Stimulated activated naive CD8-positive, alpha-beta T cell treated with anti-CD3 and anti-CD28 coated beads, Interleukin-15, Interleukin-2, amounts not matched to agents 100 U/mL and 50 U/mL, for 24 hours (primary cell): Measurements from ENCODE around the gene STT3A.

Source experiments
- ATAC-seq: fragments of 150-1000 bp; cut with Tn5 transposase; one replicate; pipeline ENCODE4 v1.10.0; 2021
- DNase-seq: peaks from one replicate; pipeline ENCODE4 v3.0.0; 2021

Gene STT3A

DNA sequence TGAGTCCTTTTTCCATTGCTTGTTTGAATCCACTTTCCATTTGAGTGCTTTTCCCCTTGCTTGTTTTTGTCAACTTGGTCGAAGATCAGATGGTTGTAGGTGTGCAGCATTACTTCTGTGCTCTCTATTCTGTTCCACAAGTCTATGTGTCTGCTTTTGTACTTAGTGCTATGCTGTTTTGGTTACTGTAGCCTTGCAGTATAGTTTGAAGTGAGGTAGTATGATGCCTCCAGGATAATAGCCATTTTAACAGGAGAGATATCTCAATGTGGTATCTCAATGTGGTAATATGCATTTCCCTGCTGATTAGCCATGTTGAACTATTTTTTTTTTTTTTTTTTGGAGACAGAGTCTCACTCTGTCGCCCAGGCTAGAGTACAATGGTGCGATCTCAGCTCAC, 71.3 kb downstream of the STT3A start:
- DNase-seq = no peak
- no peak for ATAC-seq

DNA sequence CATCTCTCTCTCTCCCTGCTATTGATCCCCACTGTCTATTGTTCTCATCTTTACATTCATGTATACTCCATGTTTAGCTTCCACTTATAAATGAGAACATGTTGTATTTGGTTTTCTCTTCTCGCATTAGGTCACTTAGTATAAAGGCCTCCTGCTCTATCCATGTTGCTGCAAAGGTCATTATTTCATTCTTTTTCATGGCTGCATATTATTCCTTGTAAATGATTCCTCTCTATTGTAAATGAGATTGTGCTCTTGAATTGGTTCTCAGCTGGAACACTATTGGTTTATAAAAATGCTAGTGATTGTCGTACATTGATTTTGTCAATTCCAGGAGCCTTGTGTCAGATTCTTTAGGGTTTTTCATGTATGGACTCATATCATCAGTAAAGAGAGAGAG, 74.5 kb downstream of the STT3A start:
- ATAC-seq = no peak

DNA sequence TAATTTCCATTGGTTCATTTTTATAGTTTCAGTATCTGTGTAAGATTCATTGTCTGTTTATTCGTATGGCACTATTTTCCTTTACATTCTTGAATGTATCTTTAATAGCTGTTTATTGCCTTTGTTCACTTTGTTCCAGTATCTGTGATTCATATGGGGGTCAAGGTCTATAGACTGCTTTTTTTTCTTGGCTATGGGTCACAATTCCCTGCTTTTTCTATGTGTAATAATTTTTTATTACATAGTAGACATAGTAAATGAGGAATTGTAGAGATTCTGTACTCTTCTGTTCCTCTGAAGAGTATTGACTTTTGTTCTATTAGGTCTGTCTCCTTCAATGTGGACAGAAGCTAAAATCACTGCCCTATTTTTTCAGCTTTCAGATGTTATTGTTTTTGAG, 77.5 kb downstream of the STT3A start:
- ATAC-seq = no peak

More for the DNA sequence above, 74.5 kb downstream of the STT3A start:
- DNase-seq = no peak

DNA sequence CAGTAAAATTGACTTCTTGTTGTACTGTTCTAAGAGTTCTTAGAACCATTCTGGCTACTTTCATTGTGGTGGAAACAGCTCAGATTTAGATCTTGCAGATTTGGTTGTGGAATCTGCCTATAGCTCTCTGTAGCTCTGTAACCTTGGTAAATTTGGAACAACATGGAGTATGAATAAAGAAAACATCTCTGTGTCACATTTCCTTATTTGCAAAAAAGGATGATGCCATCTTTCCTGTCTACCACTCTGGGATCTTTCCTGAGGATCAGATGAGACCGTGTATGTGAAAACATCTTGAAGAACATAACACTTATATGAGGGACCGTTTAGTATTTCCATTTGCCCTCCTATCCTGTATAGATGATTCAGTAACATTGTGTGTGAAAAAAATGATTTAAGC, 78.9 kb downstream of the STT3A start:
- no peak for ATAC-seq
- no peak for DNase-seq

More for the DNA sequence above, 77.5 kb downstream of the STT3A start:
- no peak for DNase-seq
